Adrenal gland (tissue), 5 donors: ENCODE measurements around the gene FBLN2.

Experiments used
- CTCF ChIP-seq, 6 experiments: fragments of 450-650 bp in 4 of 6; fragments of 200-600 bp in 2 of 6; sonication (generic) in 1 of 6; IDR thresholded peaks; 1 replicate in 5 of 6; 2 replicates in 1 of 6; pipeline versions ENCODE4 v1.5.1 to v1.8.0; 2016 to 2021; ENCODE audit warnings: antibody characterized with exemption in 6 of 6, mild to moderate bottlenecking in 2 of 6, moderate library complexity in 1 of 6
- POLR2A ChIP-seq, 2 donors: fragments of 450-650 bp; IDR thresholded peaks; one replicate each; pipeline ENCODE4 v1.6.1; 2017; ENCODE audit warnings: antibody characterized with exemption in 2 of 2, mild to moderate bottlenecking in 2 of 2, moderate library complexity in 1 of 2
- donor health status: DM: no; HTN: no; CAD: no.

- TF ChIP-seq POLR2A (IDR thresholded peaks at IDR 0.05) (no peak), CTCF (IDR thresholded peaks at IDR 0.05) (no peak)
These were observed 74.3 kb downstream of the FBLN2 start for GRCh38 chr3:13623101-13623654.
